Neural cell (in vitro differentiated cells): Measurements from ENCODE around the gene CFAP99.

Source experiments
- CTCF ChIP-seq: fragments of 450-650 bp; IDR thresholded peaks from 2 replicates; pipeline ENCODE4 v1.5.1; 2014; ENCODE audit warnings: antibody characterized with exemption, mild to moderate bottlenecking, moderate library complexity; ENCODE audit not compliant: poor library complexity, severe bottlenecking
- EP300 ChIP-seq: fragments of 450-650 bp; conservative IDR thresholded peaks from 2 replicates; pipeline ENCODE4 v1.6.1; 2014; ENCODE audit warnings: antibody characterized with exemption, mild to moderate bottlenecking, moderate library complexity; ENCODE audit not compliant: poor library complexity, severe bottlenecking
- EZH2 ChIP-seq: fragments of 200-600, 300-800 bp; shearing (Covaris generic), sonication (generic); IDR thresholded peaks from 2 replicates; pipeline ENCODE4 v1.6.1; 2014; ENCODE audit warnings: antibody characterized with exemption, low read length, borderline replicate concordance, mild to moderate bottlenecking; ENCODE audit not compliant: insufficient read depth, poor library complexity, severe bottlenecking
- MXI1 ChIP-seq: fragments of 450-650 bp; conservative IDR thresholded peaks from 2 replicates; pipeline ENCODE4 v1.6.1; 2014; ENCODE audit warnings: antibody characterized with exemption, mild to moderate bottlenecking; ENCODE audit not compliant: poor library complexity, severe bottlenecking
- POLR2AphosphoS5 ChIP-seq: IDR thresholded peaks from 2 replicates; pipeline ENCODE4 v1.6.1; 2012
- RAD21 ChIP-seq: fragments of 450-650 bp; conservative IDR thresholded peaks from 2 replicates; pipeline ENCODE4 v1.6.1; 2014; ENCODE audit warnings: antibody characterized with exemption, mild to moderate bottlenecking, moderate library complexity
- REST ChIP-seq: IDR thresholded peaks from 2 replicates; pipeline ENCODE4 v1.6.1; 2012; ENCODE audit warnings: borderline replicate concordance
- SMC3 ChIP-seq: fragments of 450-650 bp; conservative IDR thresholded peaks from 2 replicates; pipeline ENCODE4 v1.6.1; 2014; ENCODE audit warnings: antibody characterized with exemption, mild to moderate bottlenecking, moderate library complexity; ENCODE audit not compliant: poor library complexity
- TAF1 ChIP-seq: IDR thresholded peaks from 2 replicates; pipeline ENCODE4 v1.6.1; 2012; ENCODE audit warnings: low read depth

DNA sequence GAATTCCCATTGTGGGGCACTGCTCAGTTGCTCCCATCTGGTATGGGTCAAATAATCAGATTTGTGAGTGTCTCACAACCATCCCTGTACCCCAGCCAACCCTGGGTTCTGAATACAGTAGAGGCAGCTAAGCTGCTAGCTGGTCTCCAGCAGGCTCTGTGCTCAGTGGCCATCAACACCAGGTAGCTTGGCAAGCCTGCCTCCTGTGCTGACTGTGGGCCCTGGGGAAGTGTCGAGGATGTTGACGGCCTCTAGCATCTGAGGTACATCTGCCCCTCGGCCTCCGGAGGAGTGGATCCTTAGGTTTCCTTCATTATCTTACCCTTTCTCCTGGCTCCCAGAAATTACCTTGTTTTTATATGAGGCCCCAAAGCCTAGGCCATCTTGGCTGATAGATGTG is 63.4 kb downstream of the CFAP99 start:
- TF ChIP-seq CTCF (no peak), EP300 (no peak), POLR2AphosphoS5 (no peak), RAD21 (no peak), EZH2 (no peak), TAF1 (no peak), REST (no peak), MXI1 (no peak), SMC3 (no peak)
